ENCODE data around the gene ARID5B. TPM values are rescaled to one million over a fixed set of nuclear protein-coding genes. Genes with fewer than 3 reads are reported as not detected.

Gene ARID5B
- total and polyA plus RNA-seq, 2 donors, result 11.3 to 18.6 TPM

DNA sequence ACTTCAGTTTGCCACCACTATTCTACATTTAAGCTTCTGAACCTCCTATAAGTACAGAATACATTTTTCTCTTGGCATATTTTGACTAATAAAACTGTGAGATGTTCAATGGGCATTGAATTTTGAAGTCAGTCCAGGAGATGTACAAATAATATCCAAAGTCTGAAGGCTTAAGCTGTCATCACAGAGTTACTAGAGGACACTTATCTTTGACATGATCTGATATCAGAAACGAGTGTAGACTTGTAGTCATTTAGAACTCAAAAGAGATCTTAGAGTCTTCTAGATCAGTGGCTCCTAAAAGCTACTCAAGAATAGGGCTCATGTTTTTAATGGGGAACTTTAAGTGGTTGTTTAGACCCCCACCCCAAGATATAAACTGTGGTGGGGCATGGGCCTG is 160.5 kb downstream of the ARID5B start:
- H3K4me3 ChIP-seq (ENCODE audit: low read length in 2 of 2), result no peak overlapping the region
- no peaks in the 10 kb centered on the region for H3K9me3 ChIP-seq (ENCODE audit: control insufficient read depth in 2 of 2, insufficient read depth in 1 of 2, low read length in 1 of 2)
- H3K27me3 ChIP-seq (ENCODE audit: control insufficient read depth in 2 of 2, insufficient read depth in 1 of 2, low read length in 1 of 2), result no peaks in the 10 kb centered on the region
- H3K4me1 ChIP-seq (ENCODE audit: control insufficient read depth in 2 of 2, insufficient read depth in 2 of 2, low read length in 2 of 2), result no peaks in the 10 kb centered on the region
- DNase-seq (ENCODE audit: low read depth in 6 of 9, low spot score in 9 of 9), result no peak
- WGBS, result 69% methylated on average over 1 of the region's 1 CpG
- H3K27ac ChIP-seq (ENCODE audit: low read depth in 1 of 2, low read length in 1 of 2), result no peak overlapping the region
- peaks cover 10 to 69% of the 10 kb centered on the region in 2 donors for H3K36me3 ChIP-seq (ENCODE audit: control insufficient read depth in 2 of 2, insufficient read depth in 2 of 2, low read length in 1 of 2)

DNA sequence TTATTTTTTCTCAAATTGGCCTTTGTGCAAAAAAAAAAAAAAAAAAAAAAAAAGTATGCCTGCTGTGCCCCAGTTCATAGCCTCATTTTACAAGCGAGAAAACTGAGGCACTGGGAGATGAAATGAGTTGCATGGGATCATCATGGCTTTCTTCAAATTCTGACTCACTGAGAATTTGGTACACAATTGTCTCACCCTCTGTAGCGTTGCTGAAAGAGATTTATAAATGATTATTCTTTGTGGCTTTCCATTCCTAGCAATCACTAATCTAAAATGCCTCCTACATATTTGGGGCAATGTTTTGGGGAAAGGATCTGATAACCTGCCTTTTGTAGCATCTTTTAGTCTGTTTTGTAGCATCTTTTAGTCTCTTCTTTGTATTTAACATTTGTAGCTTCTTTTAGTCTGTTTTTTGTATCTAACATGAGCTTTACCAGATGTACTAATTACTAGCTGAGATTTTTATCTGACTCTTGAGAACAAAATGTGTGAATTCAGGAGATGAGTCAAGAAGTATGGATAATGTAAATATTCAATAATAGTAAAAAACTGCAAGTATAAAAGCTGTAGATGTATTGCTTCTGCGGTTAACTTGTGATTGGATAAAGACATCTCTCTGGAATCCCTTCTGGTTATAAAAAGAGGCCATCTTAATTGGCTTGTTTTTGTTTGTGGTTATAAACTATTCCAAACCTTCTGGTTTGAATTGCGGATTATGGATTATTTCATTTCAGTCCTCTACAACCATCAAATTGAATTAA is 161.4 kb downstream of the ARID5B start:
- Histone ChIP-seq H3K9me3 (ENCODE audit: control insufficient read depth in 2 of 2, insufficient read depth in 1 of 2, low read length in 1 of 2) (no peaks in the 10 kb centered on the region), H3K4me3 (ENCODE audit: low read length in 2 of 2) (no peak overlapping the region), H3K36me3 (ENCODE audit: control insufficient read depth in 2 of 2, insufficient read depth in 2 of 2, low read length in 1 of 2) (peaks cover 9 to 65% of the 10 kb centered on the region in 2 donors), H3K4me1 (ENCODE audit: control insufficient read depth in 2 of 2, insufficient read depth in 2 of 2, low read length in 2 of 2) (no peaks in the 10 kb centered on the region), H3K27ac (ENCODE audit: low read depth in 1 of 2, low read length in 1 of 2) (no peak overlapping the region), H3K27me3 (ENCODE audit: control insufficient read depth in 2 of 2, insufficient read depth in 1 of 2, low read length in 1 of 2) (no peaks in the 10 kb centered on the region)
- DNase-seq (ENCODE audit: low read depth in 6 of 9, low spot score in 9 of 9), result no peak
- WGBS, result 96% methylated on average over 4 of the region's 4 CpGs

DNA sequence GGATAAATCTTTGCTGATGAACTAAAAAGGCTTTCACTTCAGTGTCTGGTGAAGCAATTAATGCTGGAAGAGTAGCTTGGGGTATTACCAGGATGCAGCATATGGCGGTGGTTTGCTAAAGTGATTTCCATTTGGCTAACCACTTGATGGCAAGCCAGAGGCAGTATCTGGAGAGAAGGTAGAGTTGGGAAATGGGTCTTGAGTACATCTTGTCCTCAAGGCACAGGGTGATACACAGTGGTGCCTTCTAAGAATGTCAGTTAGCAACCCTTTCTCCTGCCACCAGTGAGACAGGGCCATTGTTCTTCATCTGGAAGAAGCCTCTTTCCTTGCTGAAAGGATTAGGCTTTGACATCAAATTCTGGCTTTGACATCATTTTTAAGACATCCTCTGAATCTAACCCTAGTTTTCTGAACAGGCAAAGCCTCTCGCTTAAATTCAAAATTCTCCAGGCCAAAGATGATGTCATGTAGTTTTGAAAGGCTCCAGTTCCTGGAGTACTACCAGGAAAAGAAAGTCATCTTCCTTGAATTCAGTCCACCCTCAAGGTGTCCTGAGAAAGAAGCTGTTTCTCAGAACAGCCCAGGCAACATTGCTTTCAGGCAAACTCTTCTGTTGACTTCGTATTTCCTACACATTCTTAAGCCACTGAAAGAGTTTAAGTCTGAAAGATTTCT is 162.4 kb downstream of the ARID5B start:
- Histone ChIP-seq H3K27me3 (ENCODE audit: control insufficient read depth in 2 of 2, insufficient read depth in 1 of 2, low read length in 1 of 2) (no peaks in the 10 kb centered on the region), H3K9me3 (ENCODE audit: control insufficient read depth in 2 of 2, insufficient read depth in 1 of 2, low read length in 1 of 2) (no peaks in the 10 kb centered on the region), H3K4me1 (ENCODE audit: control insufficient read depth in 2 of 2, insufficient read depth in 2 of 2, low read length in 2 of 2) (no peaks in the 10 kb centered on the region), H3K27ac (ENCODE audit: low read depth in 1 of 2, low read length in 1 of 2) (peak overlapping the region in 1 of 2 donors; percentile 21), H3K4me3 (ENCODE audit: low read length in 2 of 2) (no peak overlapping the region), H3K36me3 (ENCODE audit: control insufficient read depth in 2 of 2, insufficient read depth in 2 of 2, low read length in 1 of 2) (peaks cover 9 to 57% of the 10 kb centered on the region in 2 donors)
- no peak for DNase-seq (ENCODE audit: low read depth in 6 of 9, low spot score in 9 of 9)
- 95% methylated on average over 3 of the region's 3 CpGs for WGBS

DNA sequence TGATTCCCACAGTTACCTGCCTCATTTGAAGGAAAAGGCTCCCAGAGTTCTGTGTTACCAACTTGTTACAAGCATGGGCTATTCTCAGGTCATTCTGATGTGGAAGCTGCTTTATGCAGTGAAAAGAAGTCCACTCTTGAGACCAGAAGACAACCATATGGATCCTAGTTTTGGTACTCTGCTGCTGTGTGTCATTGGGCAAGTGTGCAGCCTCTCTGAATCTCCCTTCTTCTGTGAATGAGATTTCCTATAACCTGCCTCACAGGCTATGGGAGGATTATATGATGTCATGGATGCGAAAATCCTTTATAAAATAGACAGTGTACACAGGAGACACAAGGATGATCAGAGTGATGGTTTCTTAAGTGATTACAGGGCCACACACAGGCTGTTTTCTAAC is 166.1 kb downstream of the ARID5B start:
- Histone ChIP-seq H3K9me3 (ENCODE audit: control insufficient read depth in 2 of 2, insufficient read depth in 1 of 2, low read length in 1 of 2) (no peaks in the 10 kb centered on the region), H3K27ac (ENCODE audit: low read depth in 1 of 2, low read length in 1 of 2) (peak overlapping the region in 1 of 2 donors; percentile 31), H3K27me3 (ENCODE audit: control insufficient read depth in 2 of 2, insufficient read depth in 1 of 2, low read length in 1 of 2) (no peaks in the 10 kb centered on the region), H3K4me3 (ENCODE audit: low read length in 2 of 2) (no peak overlapping the region), H3K4me1 (ENCODE audit: control insufficient read depth in 2 of 2, insufficient read depth in 2 of 2, low read length in 2 of 2) (no peaks in the 10 kb centered on the region), H3K36me3 (ENCODE audit: control insufficient read depth in 2 of 2, insufficient read depth in 2 of 2, low read length in 1 of 2) (peaks cover 15 to 63% of the 10 kb centered on the region in 2 donors)
- DNase-seq (ENCODE audit: low read depth in 6 of 9, low spot score in 9 of 9), result no peak
- 98% methylated on average over 1 of the region's 1 CpG for WGBS

DNA sequence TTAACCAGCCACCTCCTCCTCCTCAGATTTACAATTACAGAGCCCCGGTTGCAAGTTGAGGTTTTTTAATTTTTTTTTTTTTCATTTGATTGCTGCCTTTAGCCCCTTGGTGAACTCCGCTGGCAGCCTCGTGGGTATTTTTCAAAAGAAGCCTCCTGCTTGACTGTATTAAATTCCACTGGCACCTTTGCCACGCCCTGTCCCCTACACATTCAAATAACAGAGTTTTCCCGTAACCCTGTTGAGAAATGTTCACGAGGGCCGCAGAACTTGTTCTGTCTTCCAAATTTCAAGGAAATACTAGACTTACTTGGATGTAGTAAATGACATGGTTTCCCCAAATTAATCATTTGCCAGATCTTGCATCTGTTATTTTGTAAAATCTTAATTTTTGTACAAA is 167.0 kb downstream of the ARID5B start:
- no peaks in the 10 kb centered on the region for H3K27me3 ChIP-seq (ENCODE audit: control insufficient read depth in 2 of 2, insufficient read depth in 1 of 2, low read length in 1 of 2)
- H3K4me1 ChIP-seq (ENCODE audit: control insufficient read depth in 2 of 2, insufficient read depth in 2 of 2, low read length in 2 of 2), result no peaks in the 10 kb centered on the region
- H3K4me3 ChIP-seq (ENCODE audit: low read length in 2 of 2), result no peak overlapping the region
- no peak for DNase-seq (ENCODE audit: low read depth in 6 of 9, low spot score in 9 of 9)
- 96% methylated on average over 7 of the region's 7 CpGs for WGBS
- H3K27ac ChIP-seq (ENCODE audit: low read depth in 1 of 2, low read length in 1 of 2), result no peak overlapping the region
- peaks cover 18 to 72% of the 10 kb centered on the region in 2 donors for H3K36me3 ChIP-seq (ENCODE audit: control insufficient read depth in 2 of 2, insufficient read depth in 2 of 2, low read length in 1 of 2)
- no peaks in the 10 kb centered on the region for H3K9me3 ChIP-seq (ENCODE audit: control insufficient read depth in 2 of 2, insufficient read depth in 1 of 2, low read length in 1 of 2)

DNA sequence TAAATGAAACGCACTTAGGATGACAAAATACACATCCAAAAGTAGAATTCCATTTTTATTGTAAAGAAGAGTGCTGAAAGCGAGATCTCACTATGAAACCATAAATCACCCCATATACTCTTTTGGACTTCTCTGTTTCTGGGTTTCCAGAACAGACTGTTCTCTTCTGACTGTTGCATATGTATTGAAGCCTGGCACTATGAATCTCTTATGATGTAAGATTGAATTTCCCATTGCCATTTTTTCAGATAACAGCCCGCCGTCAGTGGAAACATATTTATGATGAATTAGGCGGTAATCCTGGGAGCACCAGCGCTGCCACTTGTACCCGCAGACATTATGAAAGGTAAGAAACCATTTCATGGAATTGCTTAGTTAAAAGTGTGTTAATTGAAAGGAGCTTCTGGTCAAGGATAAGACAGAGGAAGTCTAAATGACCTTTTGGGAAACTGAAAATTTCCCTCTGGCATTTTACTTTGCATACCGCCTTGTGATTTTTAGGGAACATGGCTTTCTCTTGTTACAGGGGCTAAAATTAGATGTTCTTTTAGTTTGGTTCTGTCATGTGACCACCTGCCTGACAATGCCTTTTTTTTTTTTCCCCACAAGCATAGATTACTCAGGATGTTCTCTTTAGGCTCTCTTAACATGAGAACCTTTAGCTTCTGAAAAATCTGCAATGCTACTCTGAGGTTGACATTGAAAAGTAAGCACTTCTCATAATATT is 168.1 kb downstream of the ARID5B start:
- Histone ChIP-seq H3K4me1 (ENCODE audit: control insufficient read depth in 2 of 2, insufficient read depth in 2 of 2, low read length in 2 of 2) (no peaks in the 10 kb centered on the region), H3K4me3 (ENCODE audit: low read length in 2 of 2) (no peak overlapping the region), H3K36me3 (ENCODE audit: control insufficient read depth in 2 of 2, insufficient read depth in 2 of 2, low read length in 1 of 2) (peaks cover 19 to 68% of the 10 kb centered on the region in 2 donors), H3K27me3 (ENCODE audit: control insufficient read depth in 2 of 2, insufficient read depth in 1 of 2, low read length in 1 of 2) (no peaks in the 10 kb centered on the region), H3K9me3 (ENCODE audit: control insufficient read depth in 2 of 2, insufficient read depth in 1 of 2, low read length in 1 of 2) (no peaks in the 10 kb centered on the region), H3K27ac (ENCODE audit: low read depth in 1 of 2, low read length in 1 of 2) (no peak overlapping the region)
- WGBS, result 97% methylated on average over 8 of the region's 8 CpGs
- DNase-seq (ENCODE audit: low read depth in 6 of 9, low spot score in 9 of 9), result no peak

DNA sequence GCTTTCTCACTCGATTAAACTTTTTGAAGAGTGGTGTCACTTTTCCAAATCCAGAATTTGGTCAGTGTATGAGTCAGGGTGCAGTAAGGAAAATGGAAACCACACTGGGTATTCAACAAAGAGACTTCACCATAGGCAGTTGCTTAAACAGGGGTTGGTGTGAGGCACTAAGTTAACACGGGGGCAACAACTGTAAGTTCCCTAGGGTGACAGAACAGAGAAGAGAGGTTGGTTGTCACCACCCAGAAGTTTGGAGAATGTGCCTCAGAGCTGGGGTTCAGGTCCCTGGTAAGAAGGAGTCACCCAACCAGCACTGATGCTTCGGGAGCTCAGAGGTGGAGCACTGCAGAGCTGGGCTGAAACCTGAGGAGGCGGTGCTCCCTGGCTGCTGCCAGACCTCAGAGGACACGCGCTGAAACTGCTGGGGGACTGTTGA is 170.4 kb downstream of the ARID5B start:
- H3K4me3 ChIP-seq (ENCODE audit: low read length in 2 of 2), result no peak overlapping the region
- WGBS, result 89% methylated on average over 6 of the region's 6 CpGs
- H3K27me3 ChIP-seq (ENCODE audit: control insufficient read depth in 2 of 2, insufficient read depth in 1 of 2, low read length in 1 of 2), result no peaks in the 10 kb centered on the region
- no peaks in the 10 kb centered on the region for H3K9me3 ChIP-seq (ENCODE audit: control insufficient read depth in 2 of 2, insufficient read depth in 1 of 2, low read length in 1 of 2)
- DNase-seq (ENCODE audit: low read depth in 6 of 9, low spot score in 9 of 9), result no peak
- no peak overlapping the region for H3K27ac ChIP-seq (ENCODE audit: low read depth in 1 of 2, low read length in 1 of 2)
- H3K4me1 ChIP-seq (ENCODE audit: control insufficient read depth in 2 of 2, insufficient read depth in 2 of 2, low read length in 2 of 2), result peaks cover 3 to 11% of the 10 kb centered on the region in 2 donors
- H3K36me3 ChIP-seq (ENCODE audit: control insufficient read depth in 2 of 2, insufficient read depth in 2 of 2, low read length in 1 of 2), result peaks cover 30 to 75% of the 10 kb centered on the region in 2 donors

DNA sequence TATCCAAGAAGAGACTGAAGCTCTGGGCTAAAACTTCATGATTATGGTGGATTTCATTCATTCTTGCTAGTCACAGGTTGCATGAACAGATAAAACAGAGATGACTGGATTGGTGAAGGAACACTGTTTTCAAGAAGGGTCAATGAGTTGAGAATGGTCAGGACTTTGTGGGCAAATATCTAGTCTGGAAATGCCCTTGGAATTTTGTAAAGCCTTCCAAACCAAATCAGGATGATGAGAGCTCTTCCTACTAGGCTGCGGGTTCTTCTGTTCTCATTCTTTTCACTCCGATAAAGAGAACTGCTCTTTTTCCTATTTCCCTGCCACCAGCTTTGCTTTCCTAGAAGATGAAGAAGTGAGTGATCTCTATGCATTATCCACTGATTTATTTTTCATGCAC is 171.4 kb downstream of the ARID5B start:
- no peaks in the 10 kb centered on the region for H3K27me3 ChIP-seq (ENCODE audit: control insufficient read depth in 2 of 2, insufficient read depth in 1 of 2, low read length in 1 of 2)
- 97% methylated on average over 2 of the region's 2 CpGs for WGBS
- peaks cover 30 to 72% of the 10 kb centered on the region in 2 donors for H3K36me3 ChIP-seq (ENCODE audit: control insufficient read depth in 2 of 2, insufficient read depth in 2 of 2, low read length in 1 of 2)
- no peak for DNase-seq (ENCODE audit: low read depth in 6 of 9, low spot score in 9 of 9)
- no peak overlapping the region for H3K27ac ChIP-seq (ENCODE audit: low read depth in 1 of 2, low read length in 1 of 2)
- no peak overlapping the region for H3K4me3 ChIP-seq (ENCODE audit: low read length in 2 of 2)
- peaks cover 4 to 13% of the 10 kb centered on the region in 2 donors for H3K4me1 ChIP-seq (ENCODE audit: control insufficient read depth in 2 of 2, insufficient read depth in 2 of 2, low read length in 2 of 2)
- H3K9me3 ChIP-seq (ENCODE audit: control insufficient read depth in 2 of 2, insufficient read depth in 1 of 2, low read length in 1 of 2), result no peaks in the 10 kb centered on the region

DNA sequence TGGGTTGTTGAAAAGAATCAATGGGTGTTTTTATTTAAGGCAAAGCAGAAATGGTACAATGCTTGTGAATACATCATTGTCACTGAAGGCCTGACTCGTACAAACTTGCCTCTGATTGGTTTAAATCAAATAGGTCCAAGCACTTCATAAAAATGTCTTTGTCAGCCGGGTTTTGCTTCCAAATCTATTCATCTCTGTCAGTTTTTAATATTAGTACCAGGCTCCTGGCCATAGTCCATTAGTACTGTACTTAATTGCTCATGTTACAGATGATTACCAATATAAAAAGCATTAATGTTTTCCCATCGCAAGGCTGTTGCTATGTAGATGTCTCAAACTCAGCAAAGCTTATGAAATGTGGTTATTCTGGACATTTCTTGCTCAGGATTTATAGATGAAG is 171.9 kb downstream of the ARID5B start:
- no peak for DNase-seq (ENCODE audit: low read depth in 6 of 9, low spot score in 9 of 9)
- 94% methylated on average over 3 of the region's 3 CpGs for WGBS
- Histone ChIP-seq H3K4me3 (ENCODE audit: low read length in 2 of 2) (no peak overlapping the region), H3K27ac (ENCODE audit: low read depth in 1 of 2, low read length in 1 of 2) (no peak overlapping the region), H3K9me3 (ENCODE audit: control insufficient read depth in 2 of 2, insufficient read depth in 1 of 2, low read length in 1 of 2) (no peaks in the 10 kb centered on the region), H3K4me1 (ENCODE audit: control insufficient read depth in 2 of 2, insufficient read depth in 2 of 2, low read length in 2 of 2) (peaks cover 4 to 13% of the 10 kb centered on the region in 2 donors), H3K36me3 (ENCODE audit: control insufficient read depth in 2 of 2, insufficient read depth in 2 of 2, low read length in 1 of 2) (peaks cover 30 to 74% of the 10 kb centered on the region in 2 donors), H3K27me3 (ENCODE audit: control insufficient read depth in 2 of 2, insufficient read depth in 1 of 2, low read length in 1 of 2) (no peaks in the 10 kb centered on the region)

Measured in thymus (tissue), 11 donors.